IMR-90 (cell line): Measurements from ENCODE around the gene ANKFY1. TPM values are rescaled to one million over a fixed set of nuclear protein-coding genes. Genes with fewer than 3 reads are reported as not detected.

Source experiments
- ATAC-seq: fragments of 200-7000 bp; cut with Tn5 transposase; 2 replicates; pipeline ENCODE4 v1.9.1; 2020; ENCODE audit warnings: low read depth, mild to moderate bottlenecking, moderate library complexity
- BruUV-seq: library from RNA; stranded (reverse); fragments of 400-500 nt; replicated peaks from 2 replicates; lab custom pipeline; 2021; lab: Mats Ljungman, UMichigan
- CTCF ChIA-PET: fragments of 300-600 bp; formaldehyde crosslinking; extraction: SDS; loops from one replicate; lab custom pipeline; 2021; ENCODE audit warnings: antibody characterized with exemption; lab: Yijun Ruan, JAX
- POLR2A ChIA-PET: fragments of 300-600 bp; sonication (Branson Sonifier 250); formaldehyde crosslinking; loops from one replicate; lab custom pipeline; 2022; ENCODE audit warnings: antibody characterized with exemption; ENCODE audit not compliant: unreplicated experiment; lab: Charles Lee
- DNase-seq: peaks from one replicate; pipeline ENCODE4 v3.0.0; 2013
- H2AFZ ChIP-seq: replicated peaks from 2 replicates; pipeline ENCODE3; 2013; ENCODE audit warnings: low read length, mild to moderate bottlenecking; ENCODE audit not compliant: poor library complexity
- H2AK5ac ChIP-seq: 2 replicates; pipeline ENCODE4 v1.6.1; 2013; ENCODE audit warnings: low read depth, low read length, inconsistent platforms
- H2AK9ac ChIP-seq: replicated peaks from 2 replicates; pipeline ENCODE3; 2013; ENCODE audit warnings: mild to moderate bottlenecking, low read depth, low read length, moderate library complexity; ENCODE audit not compliant: poor library complexity
- H2BK120ac ChIP-seq: 2 replicates; pipeline ENCODE4 v1.6.1; 2013; ENCODE audit warnings: low read depth, low read length, inconsistent platforms
- H2BK15ac ChIP-seq: 3 replicates; pipeline ENCODE4 v1.6.1; 2013; ENCODE audit warnings: low read depth, low read length, inconsistent platforms
- H2BK20ac ChIP-seq: 2 replicates; pipeline ENCODE4 v1.6.1; 2013; ENCODE audit warnings: low read depth, mild to moderate bottlenecking, inconsistent platforms, low read length, moderate library complexity
- H2BK5ac ChIP-seq: 2 replicates; pipeline ENCODE4 v1.6.1; 2013; ENCODE audit warnings: mild to moderate bottlenecking, low read depth, low read length, inconsistent platforms; ENCODE audit not compliant: poor library complexity, severe bottlenecking
- H3K14ac ChIP-seq: replicated peaks from 2 replicates; pipeline ENCODE4 v1.6.1; 2013; ENCODE audit warnings: low read depth, low read length, inconsistent platforms
- H3K18ac ChIP-seq: 2 replicates; pipeline ENCODE4 v1.6.1; 2013; ENCODE audit warnings: low read depth, low read length, control low read depth
- H3K23ac ChIP-seq: 2 replicates; pipeline ENCODE4 v1.6.1; 2013; ENCODE audit warnings: low read depth, low read length, inconsistent platforms
- H3K27ac ChIP-seq: 2 replicates; pipeline ENCODE4 v1.5.1; 2013; ENCODE audit warnings: mild to moderate bottlenecking, control low read depth, low read length; ENCODE audit not compliant: insufficient read depth
- H3K27me3 ChIP-seq: 2 replicates; pipeline ENCODE4 v1.6.1; 2013; ENCODE audit warnings: low read length; ENCODE audit not compliant: control insufficient read depth, insufficient read depth
- H3K36me3 ChIP-seq: 2 replicates; pipeline ENCODE4 v1.6.1; 2013; ENCODE audit warnings: low read length, mixed read lengths; ENCODE audit not compliant: control insufficient read depth, insufficient read depth
- H3K4ac ChIP-seq: 2 replicates; pipeline ENCODE4 v1.6.1; 2013; ENCODE audit warnings: low read depth, low read length, inconsistent platforms
- H3K4me1 ChIP-seq: 2 replicates; pipeline ENCODE4 v1.6.1; 2013; ENCODE audit warnings: low read length, mixed read lengths; ENCODE audit not compliant: control insufficient read depth, insufficient read depth
- H3K4me2 ChIP-seq: 2 replicates; pipeline ENCODE4 v1.6.1; 2013; ENCODE audit warnings: low read depth, mild to moderate bottlenecking, control low read depth, low read length, moderate library complexity
- H3K4me3 ChIP-seq: 2 replicates; pipeline ENCODE4 v1.5.1; 2013; ENCODE audit warnings: low read depth, mild to moderate bottlenecking, control low read depth, low read length, moderate library complexity; ENCODE audit not compliant: insufficient read depth
- H3K56ac ChIP-seq: 2 replicates; pipeline ENCODE4 v1.6.1; 2013; ENCODE audit warnings: low read length, inconsistent platforms; ENCODE audit not compliant: insufficient read depth; ENCODE audit errors: extremely low read depth
- H3K79me1 ChIP-seq, 2 experiments: 2 replicates each; pipeline ENCODE4 v1.6.1; 2013; ENCODE audit warnings: low read length in 2 of 2, inconsistent platforms in 1 of 2, low read depth in 1 of 2
- H3K9ac ChIP-seq: 2 replicates; pipeline ENCODE4 v1.6.1; 2013; ENCODE audit warnings: low read depth, low read length, control low read depth
- H3K9me1 ChIP-seq: 2 replicates; pipeline ENCODE4 v1.6.1; 2013; ENCODE audit warnings: low read length, inconsistent platforms; ENCODE audit not compliant: insufficient read depth
- H3K9me3 ChIP-seq: 2 replicates; pipeline ENCODE4 v1.6.1; 2013; ENCODE audit warnings: low read length; ENCODE audit not compliant: control insufficient read depth, insufficient read depth
- H4K20me1 ChIP-seq: 2 replicates; pipeline ENCODE4 v1.6.1; 2013; ENCODE audit warnings: low read length, inconsistent platforms; ENCODE audit not compliant: insufficient read depth
- H4K5ac ChIP-seq: 2 replicates; pipeline ENCODE4 v1.6.1; 2013; ENCODE audit warnings: mild to moderate bottlenecking, low read depth, low read length, control low read depth
- H4K8ac ChIP-seq, 2 experiments: 2 replicates each; pipeline ENCODE4 v1.6.1; 2013; ENCODE audit warnings: low read depth in 2 of 2, low read length in 2 of 2, control low read depth in 1 of 2, inconsistent platforms in 1 of 2
- H4K91ac ChIP-seq: 2 replicates; pipeline ENCODE4 v1.6.1; 2013; ENCODE audit warnings: low read depth, low read length, inconsistent platforms; ENCODE audit not compliant: insufficient read depth
- BHLHE40 ChIP-seq: fragments of 150-350 bp; IDR thresholded peaks from 2 replicates; pipeline ENCODE4 v1.6.1; 2016; ENCODE audit warnings: mild to moderate bottlenecking, low read depth, low read length
- CEBPB ChIP-seq: IDR thresholded peaks from 2 replicates; pipeline ENCODE4 v1.6.1; 2012; ENCODE audit warnings: low read depth, low read length, improper control_type of control experiment
- CHD1 ChIP-seq: IDR thresholded peaks from 2 replicates; pipeline ENCODE4 v1.6.1; 2012; ENCODE audit warnings: low read depth, low read length, improper control_type of control experiment
- ELK1 ChIP-seq: fragments of 150-350 bp; IDR thresholded peaks from 2 replicates; pipeline ENCODE4 v1.6.1; 2016; ENCODE audit warnings: low read depth, mild to moderate bottlenecking, low read length, moderate library complexity, borderline replicate concordance
- FOS ChIP-seq: fragments of 150-350 bp; IDR thresholded peaks from 2 replicates; pipeline ENCODE4 v1.6.1; 2016; ENCODE audit warnings: low read depth, low read length
- MAZ ChIP-seq: IDR thresholded peaks from 2 replicates; pipeline ENCODE4 v1.6.1; 2012; ENCODE audit warnings: low read depth, mild to moderate bottlenecking, low read length, improper control_type of control experiment, moderate library complexity, borderline replicate concordance
- MXI1 ChIP-seq: IDR thresholded peaks from 2 replicates; pipeline ENCODE4 v1.6.1; 2012; ENCODE audit warnings: low read depth, mild to moderate bottlenecking, low read length, moderate library complexity, borderline replicate concordance
- NFE2L2 ChIP-seq: fragments of 150-350 bp; IDR thresholded peaks from 2 replicates; pipeline ENCODE4 v1.6.1; 2016; ENCODE audit warnings: low read depth, mild to moderate bottlenecking, low read length
- RFX5 ChIP-seq: IDR thresholded peaks from 2 replicates; pipeline ENCODE4 v1.8.0; 2012; ENCODE audit warnings: low read depth, mild to moderate bottlenecking, low read length, moderate library complexity
- USF2 ChIP-seq: fragments of 150-350 bp; IDR thresholded peaks from 2 replicates; pipeline ENCODE4 v1.6.1; 2017; ENCODE audit warnings: mild to moderate bottlenecking, antibody characterized with exemption, low read length, low read depth
- WGBS, 2 experiments: methylation state at CpG; one replicate each; pipeline versions ENCODE4 v1.1.5 to v1.1.7; 2013; ENCODE audit warnings: missing lambda C conversion rate in 2 of 2; ENCODE audit not compliant: insufficient read length in 1 of 2; ENCODE audit errors: extremely low coverage in 2 of 2; 5-methylcytosine and 5-hydroxymethylcytosine counted together
- dilution Hi-C: fragments of 300-500 bp; cut with HindIII; formaldehyde crosslinking; loops from one replicate; pipeline ENCODE4 v1.14.3; 2018; ENCODE audit warnings: low sequenced_read_pairs; ENCODE audit not compliant: unreplicated experiment
- in situ Hi-C: fragments of 300-500 bp; cut with MboI; formaldehyde crosslinking; loops from 3 replicates; pipeline ENCODE4 v1.14.3; 2019; ENCODE audit warnings: low sequenced_read_pairs, inconsistent platforms, mixed read lengths
- intact Hi-C: fragments of 100-400 bp; cut with micrococcal nuclease; formaldehyde crosslinking; loops from 2 replicates; pipeline ENCODE4 v1.10.0; 2022
- polyA plus RNA-seq, 3 experiments: library from polyadenylated mRNA; depleted of rRNA; stranded (reverse); fragments of >200 nt; gene quantifications; 2 replicates each; pipeline ENCODE4 v1.2.3, GENCODE V29; 2012; ENCODE audit warnings: low replicate concordance in 1 of 3
- total RNA-seq: library from RNA; depleted of rRNA; stranded (reverse); fragments of >200 nt; gene quantifications from 2 replicates; pipeline ENCODE4 v1.2.3, GENCODE V29; 2012

ANKFY1 gene
- total and polyA plus RNA-seq, 2 of the 4 experiments (the other 2 are of a cell fraction): 32.3 to 48.9 TPM

- no peak overlapping the region for H3K4me2 ChIP-seq
- H3K4ac ChIP-seq: no peak overlapping the region
- no peak overlapping the region for H2AK5ac ChIP-seq
- H4K8ac ChIP-seq: no peak overlapping the region
- no peaks in the 10 kb centered on the region; a peak in 1 of 4 replicates for H3K79me1 ChIP-seq
- intact Hi-C loops: no loop called here
- no peak overlapping the region for H3K23ac ChIP-seq
- no peak overlapping the region for H2BK15ac ChIP-seq
- no peaks in the 10 kb centered on the region for H3K9me3 ChIP-seq
- in situ Hi-C loops: no loop called here
- CTCF ChIA-PET: no interaction called here
- H4K91ac ChIP-seq: no peak overlapping the region; the same call in 1 of the 2 replicates
- H2AK9ac ChIP-seq: no peak overlapping the region
- no peak overlapping the region for H3K14ac ChIP-seq
- H2BK120ac ChIP-seq: no peak overlapping the region
- H3K27me3 ChIP-seq: no peaks in the 10 kb centered on the region
- H3K4me1 ChIP-seq: peaks cover 5% of the 10 kb centered on the region; the same call in 1 of the 2 replicates
- no peak overlapping the region for H3K18ac ChIP-seq
- no peak overlapping the region for H3K9ac ChIP-seq
- ATAC-seq (no peak), DNase-seq (no peak)
- no peak overlapping the region for H2BK20ac ChIP-seq
- dilution Hi-C loops: no loop called here
- no peak overlapping the region for H2AFZ ChIP-seq
- no peaks in the 10 kb centered on the region for H4K20me1 ChIP-seq
- POLR2A ChIA-PET: no interaction called here
- no TSS peak for BruUV-seq
- H3K9me1 ChIP-seq: peaks cover 7% of the 10 kb centered on the region
- H3K27ac ChIP-seq: no peak overlapping the region
- no peak overlapping the region for H3K4me3 ChIP-seq
- no peak for TF ChIP-seq MAZ
- TF ChIP-seq RFX5: no peak
- no peak for TF ChIP-seq MXI1
- TF ChIP-seq CHD1: no peak
- no peak for TF ChIP-seq FOS
- no peak for TF ChIP-seq BHLHE40
- no peak for TF ChIP-seq USF2
- no peak for TF ChIP-seq ELK1
- TF ChIP-seq NFE2L2: no peak
- TF ChIP-seq CEBPB: no peak
- H3K36me3 ChIP-seq: peaks cover 23% of the 10 kb centered on the region
- no peak overlapping the region for H4K5ac ChIP-seq
- no peak overlapping the region for H2BK5ac ChIP-seq
- H3K56ac ChIP-seq: no peak overlapping the region
- 100% methylated on average over 2 of the region's 3 CpGs; no CpG with 5 or more reads in 1 of the 2 experiments for WGBS, 2 experiments
Measured at GRCh38 chr17:4154201-4154600, 109.6 kb downstream of the ANKFY1 start.
